T follicular helper cell (primary cell): ENCODE measurements around the gene BEND3.
"Not testable (repeated sequence)": the region's sequence is repeated elsewhere in the genome, so short reads cannot be mapped to it uniquely, and the experiment has no call there.

Experiments used
- DNase-seq: peaks from one replicate; pipeline ENCODE4 v3.0.0-alpha.2; 2020; ENCODE audit warnings: low read depth

BEND3 gene

DNA sequence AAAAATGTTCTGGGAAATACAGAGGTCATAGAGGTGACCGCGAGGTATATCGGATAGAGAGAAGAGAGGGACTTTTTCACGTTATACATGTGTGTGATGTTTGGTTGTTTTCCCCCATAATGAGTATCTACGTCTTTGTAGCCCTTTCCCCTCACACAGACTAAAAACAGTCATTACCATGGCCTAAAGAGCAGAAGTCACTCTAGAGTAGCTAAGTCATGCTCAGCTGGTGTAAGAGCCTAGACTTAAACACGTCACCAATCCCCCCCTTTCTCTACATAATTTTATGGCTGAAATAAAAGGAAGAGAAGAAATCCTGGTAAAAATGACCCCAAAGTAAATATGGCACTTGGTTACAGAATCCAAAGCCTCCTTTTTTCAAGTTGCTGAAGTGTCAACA lies 6.0 kb upstream of the BEND3 start:
- no peak for DNase-seq

DNA sequence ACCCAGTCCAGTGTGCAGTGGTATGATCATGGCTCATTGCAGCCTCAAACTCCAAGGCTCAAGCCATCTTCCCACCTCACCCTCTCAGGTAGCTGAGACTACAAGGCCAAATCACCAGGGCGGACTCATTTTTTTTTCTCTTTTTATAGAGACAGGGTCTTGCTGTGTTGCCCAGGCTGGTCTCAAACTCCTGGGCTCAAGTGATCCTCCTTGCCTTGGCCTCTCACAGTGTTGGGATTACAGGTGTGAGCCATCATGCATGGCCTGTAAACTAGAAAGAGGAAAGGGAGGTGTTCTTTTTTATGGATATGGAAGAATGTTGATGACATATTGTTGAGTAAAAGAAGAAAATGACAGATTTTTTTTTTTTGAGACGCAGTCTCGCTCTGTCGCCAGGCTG lies 5.1 kb upstream of the BEND3 start:
- no peak for DNase-seq

DNA sequence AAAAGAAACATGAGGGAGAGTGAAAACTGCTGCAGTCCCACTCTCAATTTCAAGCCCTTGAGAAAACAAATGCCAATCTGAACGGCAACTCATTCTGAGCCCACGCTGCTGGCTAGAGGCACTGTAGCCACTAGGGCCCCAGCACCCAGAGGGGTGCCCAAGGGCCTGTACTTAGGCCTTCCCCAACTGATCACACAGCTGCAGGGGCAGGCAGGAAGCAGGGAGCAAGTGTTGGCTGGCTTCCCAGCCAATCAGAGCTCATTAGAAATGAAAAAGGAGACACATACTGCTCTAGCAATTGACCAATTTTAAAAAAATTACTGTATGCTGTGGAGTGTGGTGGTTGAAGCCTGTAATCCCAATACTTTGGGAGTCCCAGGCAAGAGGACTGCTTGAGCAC lies 3.7 kb upstream of the BEND3 start:
- DNase-seq = no peak

DNA sequence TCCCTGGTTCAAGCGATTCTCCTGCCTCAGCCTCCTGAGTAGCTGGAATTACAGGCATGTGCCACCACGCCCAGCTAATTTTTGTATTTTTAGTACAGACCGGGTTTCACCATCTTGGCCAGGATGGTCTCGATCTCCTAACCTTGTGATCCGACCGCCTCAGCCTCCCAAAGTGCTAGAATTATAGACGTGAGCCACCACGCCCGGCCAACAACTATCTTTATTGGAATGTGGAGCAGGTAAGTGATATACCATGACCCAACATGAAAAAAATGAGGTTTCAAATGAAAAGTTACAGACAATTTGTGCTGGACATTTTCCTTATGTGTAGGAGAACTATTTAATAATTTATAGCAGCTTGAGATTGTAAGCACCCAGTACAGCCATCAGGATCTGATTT lies 3.2 kb upstream of the BEND3 start:
- not testable (repeated sequence) for DNase-seq

DNA sequence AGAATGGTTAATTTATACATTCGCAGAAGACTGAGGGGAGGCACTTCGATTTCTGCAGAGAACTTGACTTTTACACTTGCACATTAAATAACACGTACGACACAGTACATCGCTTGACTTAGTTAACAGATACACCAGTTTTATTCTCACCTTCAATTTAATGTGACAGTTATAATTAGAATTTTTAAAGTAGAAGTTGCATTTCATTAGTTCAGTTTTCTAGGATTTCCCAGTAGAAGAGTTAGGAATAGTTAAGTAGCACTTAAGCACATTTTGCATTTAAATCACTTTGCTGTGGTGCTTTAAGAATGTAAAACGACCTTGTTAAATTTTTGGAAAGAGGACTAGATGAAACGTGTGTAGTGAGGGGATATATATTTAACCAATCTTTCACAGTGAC lies 1.6 kb upstream of the BEND3 start:
- no peak for DNase-seq

DNA sequence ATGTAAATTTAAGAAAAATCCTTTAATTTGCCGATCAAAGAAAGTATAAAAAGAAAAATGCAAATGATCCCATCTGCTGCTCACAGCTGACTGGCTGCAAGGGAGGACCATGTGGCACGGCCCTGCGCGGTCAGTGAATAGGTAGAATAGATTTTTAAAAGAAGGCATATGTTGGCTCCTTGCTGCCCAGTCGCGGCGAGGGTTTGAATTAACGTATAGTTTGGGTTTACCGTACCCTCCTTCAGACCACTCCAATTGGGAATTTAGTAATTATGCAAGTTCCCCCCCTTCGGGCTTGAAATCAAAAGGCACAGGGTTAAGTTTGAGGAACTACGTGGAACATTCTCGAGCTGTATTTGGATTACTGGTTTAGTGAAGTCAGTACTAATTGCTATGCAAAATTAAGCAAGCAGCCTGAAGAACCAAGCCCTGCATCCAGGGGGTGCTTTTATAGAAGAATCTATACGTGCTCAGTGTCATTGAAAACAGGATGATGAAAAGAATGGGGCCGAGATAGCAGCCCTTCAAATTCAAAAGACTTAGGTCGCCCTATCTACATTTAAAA lies 1.1 kb upstream of the BEND3 start:
- DNase-seq = no peak

DNA sequence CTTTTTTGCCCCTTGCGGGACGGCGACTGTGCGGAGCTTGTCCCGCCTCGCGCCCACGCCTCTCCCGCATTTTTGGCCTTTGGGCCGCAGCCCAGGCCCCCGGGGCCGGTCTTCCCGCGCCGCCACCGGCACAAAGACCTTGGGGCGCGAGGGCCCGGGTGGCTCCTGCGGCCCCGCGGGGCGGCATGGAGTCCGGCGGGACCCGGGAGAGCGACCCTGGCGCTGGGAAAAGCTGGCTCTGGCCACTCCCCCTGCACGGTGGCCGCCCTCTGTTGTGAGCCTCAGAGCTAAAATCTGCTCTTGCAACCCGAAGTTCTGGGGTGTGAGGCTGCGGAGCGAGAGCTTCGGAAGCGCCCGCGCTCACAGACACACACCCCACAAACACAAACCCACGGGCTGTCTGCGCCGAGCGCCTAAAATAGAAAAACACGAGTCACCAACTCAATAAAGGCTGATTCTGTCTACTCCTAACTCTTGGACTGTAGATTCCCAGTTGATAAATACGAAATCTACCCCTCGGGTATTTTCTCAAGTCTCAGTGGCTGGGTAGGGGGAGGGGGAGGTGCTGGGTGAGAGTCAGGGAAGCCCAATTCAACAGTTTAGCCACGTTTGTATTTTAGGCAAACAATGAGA lies 496 bp upstream of the BEND3 start:
- DNase-seq = no peak

DNA sequence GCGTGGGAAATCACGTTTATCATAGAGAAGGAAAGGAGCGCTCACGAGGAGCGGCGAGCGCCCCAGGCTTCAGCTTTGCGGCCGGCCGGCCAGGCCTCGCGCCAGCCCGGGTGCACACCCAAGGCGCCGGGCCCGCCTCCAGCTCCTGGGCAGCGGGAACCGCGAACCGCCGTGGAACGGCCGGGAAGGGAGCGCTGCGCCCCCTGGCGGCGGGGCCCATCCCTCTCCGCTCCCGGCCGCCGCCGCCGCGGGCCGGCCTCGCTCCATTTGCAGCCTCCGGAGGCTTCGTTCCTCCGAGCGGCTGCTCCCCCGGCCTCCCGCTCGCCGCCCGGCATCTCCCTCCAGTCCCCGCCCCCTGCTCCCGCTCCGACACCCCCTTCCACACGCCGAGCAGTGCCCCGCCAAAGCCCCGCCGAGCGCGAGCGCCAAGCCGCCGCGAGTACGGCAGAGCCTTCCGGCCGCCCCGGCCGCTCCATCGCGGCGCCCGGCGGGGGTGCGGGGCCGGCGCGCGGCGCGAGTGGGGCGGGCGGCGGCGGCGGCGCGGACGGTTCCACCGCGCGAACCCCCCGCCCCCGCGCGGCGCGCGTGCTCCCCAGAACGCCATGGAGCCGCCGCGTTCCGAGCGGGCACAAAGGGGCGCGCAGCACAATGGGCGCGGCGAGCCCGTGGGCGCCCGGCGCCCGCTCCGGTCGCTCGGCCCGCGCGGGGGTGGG lies 946 bp downstream of the BEND3 start:
- DNase-seq = peak; percentile 48

DNA sequence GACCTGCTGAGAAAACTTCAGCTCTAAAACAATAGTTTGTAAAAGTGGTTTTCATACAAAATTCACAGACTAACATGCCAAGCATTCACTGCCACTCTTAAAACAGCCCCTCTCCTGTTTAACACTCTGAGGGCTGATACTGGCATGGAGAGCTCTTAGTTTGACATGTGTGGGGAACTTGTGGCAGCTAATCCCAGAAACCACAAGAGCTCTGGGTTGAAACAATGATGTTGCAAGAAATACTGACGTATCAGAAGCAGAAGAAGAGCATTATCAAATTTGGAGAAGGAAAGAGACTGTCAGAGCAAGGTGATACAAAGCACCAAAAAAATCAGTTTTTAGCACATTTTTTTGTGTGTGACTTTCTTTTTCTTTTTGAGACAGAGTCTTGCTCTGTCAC lies 5.1 kb downstream of the BEND3 start:
- DNase-seq = no peak

DNA sequence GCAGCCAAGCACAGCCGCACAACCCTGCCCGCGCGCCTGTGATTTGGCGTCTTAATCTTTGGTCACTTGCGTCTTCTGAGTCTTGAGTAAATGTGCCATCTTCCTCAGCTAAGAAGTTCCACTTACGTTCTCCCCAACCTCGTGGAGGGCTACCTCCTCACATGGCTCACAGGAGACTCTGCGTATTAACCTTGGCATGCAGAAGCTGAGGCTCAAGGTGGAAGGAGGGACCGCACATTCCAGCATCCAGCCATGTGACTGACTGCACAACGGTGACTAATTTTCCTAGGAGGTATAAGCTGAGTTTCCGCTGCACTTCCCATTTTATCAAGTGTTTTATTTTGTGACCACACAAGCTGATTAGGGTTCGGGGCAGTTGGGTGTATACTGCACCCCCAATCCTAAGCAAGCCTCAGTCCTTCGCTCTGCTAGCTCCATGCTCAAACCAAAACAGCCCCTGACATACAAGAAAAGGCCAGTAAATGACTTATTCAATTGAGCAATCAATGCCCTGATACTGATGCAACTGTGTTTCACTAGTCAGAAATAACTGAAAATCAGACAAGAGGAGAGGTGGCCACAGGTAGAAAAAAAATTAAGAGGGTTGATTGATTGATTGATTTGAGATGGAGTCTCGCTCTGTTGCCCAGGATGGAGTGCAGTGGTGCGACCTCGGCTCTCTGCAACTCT lies 7.0 kb downstream of the BEND3 start:
- DNase-seq = no peak

DNA sequence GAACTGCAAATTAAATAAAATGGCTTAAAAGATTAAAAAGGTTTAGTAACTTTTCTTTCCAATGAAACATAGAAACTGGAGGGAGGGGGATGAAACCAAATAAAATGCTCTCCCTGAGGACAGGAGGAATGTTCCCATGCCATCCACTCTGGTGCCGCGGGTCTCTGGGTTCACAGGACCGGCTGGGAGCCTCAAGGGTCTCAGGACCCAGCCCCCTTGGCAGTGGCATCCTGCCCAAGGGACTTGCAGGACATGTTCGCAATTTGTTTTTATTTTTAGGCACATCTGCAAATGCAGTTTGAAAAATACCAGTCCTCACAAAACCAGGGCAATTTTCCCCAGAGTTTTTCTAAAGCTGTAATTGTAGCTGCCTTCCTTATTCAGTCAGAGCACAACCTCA lies 7.5 kb downstream of the BEND3 start:
- DNase-seq = no peak

DNA sequence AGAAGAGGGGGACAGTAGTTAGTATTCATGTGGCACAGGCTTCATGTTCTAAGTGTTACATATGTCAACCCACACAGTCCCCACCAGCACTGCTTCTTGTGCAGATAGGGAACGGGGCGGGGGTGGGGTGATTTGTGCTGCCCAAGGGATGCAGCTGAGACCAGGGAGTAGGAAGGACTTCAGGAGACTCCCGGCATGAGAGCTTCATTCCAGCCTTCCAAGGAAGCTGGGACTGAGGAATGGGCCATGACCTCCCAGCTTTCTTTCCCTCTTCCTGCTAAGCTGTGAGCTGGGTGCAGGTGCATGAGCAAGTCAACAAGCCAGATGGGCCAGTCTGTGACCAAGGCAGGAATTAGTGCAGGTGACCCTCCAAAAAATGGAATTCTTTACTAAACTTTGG lies 9.2 kb downstream of the BEND3 start:
- no peak for DNase-seq

DNA sequence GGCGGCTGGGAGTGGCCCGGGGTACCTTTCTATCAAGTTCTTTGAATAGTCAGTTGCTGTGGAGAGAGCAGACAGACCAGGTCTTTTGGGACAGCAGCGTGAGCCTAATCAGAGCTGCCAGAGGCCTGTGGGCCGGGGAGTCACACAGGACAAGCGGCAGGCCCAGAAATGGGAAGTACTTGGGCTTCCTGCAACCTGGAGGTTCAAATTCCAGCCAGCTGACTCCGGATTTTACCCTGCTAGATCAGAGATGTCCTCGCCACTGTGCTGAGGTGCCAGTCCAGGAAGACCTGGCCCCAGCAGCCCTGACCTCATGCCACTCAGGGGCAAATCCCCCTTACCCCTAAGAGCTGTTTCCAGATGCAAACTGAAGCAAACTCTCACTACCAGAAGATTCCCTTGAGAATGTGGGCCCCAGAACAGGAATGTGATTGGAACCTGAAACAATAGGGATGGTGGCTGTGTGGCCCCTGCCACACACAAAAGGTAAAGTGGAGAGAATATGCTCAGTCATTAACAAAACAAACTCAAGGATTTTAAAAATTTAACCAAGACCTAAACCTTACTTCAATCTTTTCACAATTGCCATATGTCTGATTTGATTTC lies 9.7 kb downstream of the BEND3 start:
- no peak for DNase-seq

DNA sequence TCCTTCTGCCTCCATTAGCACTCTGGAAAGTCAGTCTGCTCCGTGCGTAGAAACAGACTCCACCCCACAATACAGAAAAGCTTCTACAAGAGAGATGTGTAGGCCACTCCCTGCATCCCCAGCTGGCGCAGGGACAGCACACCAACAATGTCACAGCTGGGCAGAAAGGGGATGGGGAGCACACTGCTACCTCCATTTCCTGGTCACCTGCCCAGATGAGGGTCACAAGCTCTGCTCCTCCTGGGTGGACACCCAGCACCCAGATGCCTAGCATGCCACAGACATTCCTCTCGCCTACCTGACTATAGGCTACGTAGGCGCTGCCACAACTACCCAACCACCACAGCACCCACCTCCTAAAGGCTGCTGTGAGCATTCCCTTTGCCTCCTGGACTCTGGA lies 12.2 kb downstream of the BEND3 start:
- no peak for DNase-seq

DNA sequence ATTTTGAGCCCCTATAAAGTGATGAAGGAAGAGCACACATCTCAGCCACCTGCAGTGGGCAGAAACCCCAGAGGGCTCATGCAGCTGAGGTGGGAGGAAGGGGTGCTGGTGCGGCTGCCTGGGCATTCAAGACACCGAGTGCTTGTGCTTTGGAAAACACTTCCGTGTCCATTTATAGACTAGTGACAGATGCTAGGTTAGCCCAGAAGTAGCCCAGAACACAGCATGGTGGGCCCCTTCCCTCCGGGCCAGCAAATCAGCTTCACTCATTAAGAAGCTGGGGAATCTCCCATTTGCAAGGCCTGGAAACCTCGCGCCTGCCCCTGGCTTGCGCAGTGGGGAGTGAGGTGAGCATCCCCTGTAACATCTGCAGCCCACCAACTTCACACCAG lies 12.9 kb downstream of the BEND3 start:
- no peak for DNase-seq

DNA sequence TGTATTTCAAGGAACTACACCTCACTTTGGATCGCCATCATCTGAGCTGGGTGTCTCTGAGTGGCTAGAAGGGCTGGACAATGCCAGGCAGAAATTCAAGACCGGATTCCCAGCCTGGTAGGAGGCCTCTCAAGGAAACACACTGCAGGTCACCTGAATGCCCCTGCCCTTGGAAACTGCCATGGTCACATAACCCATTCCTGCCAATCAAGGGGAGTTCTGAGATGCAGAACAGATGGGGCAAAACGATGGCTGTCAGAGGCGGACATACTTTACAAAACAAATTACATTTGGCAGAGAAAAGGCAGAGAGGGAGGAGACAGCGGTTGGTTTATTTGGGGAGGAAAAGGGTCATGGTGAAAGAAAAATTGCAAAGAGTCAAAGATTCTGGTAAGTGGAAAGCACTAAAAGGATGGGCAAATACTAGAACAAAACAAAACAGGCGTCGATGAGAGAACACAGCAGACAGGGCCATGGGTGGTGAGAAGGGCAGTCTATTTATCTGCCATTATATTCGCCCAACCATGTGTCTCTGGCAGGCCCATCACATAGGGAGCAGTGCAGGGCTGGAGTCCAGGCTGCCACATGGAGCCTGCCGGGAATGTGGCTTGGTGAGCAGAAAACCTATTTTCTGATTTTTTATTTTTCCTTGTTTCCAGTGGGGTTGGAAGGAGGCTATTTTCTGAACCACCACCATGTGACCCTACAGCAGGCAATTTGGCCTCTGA lies 13.5 kb downstream of the BEND3 start:
- DNase-seq = no peak

DNA sequence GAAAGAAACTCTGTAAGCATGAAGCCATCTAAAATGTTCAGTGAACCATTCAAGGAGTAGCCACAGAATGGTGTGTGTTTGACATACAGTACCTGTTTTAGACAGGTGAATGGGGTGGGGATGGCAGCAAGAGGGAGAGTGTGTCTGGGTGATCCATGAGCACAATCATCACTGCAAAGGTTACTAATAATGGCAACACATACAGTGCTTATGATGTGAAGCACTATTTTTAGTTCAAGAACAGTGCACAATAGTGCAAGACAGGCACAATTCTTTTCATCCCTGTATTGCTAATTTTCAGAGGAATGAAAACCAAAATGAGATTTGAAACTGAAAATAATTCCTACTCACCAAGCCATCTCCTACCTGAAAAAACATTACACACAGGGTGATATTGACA lies 14.1 kb downstream of the BEND3 start:
- DNase-seq = no peak

DNA sequence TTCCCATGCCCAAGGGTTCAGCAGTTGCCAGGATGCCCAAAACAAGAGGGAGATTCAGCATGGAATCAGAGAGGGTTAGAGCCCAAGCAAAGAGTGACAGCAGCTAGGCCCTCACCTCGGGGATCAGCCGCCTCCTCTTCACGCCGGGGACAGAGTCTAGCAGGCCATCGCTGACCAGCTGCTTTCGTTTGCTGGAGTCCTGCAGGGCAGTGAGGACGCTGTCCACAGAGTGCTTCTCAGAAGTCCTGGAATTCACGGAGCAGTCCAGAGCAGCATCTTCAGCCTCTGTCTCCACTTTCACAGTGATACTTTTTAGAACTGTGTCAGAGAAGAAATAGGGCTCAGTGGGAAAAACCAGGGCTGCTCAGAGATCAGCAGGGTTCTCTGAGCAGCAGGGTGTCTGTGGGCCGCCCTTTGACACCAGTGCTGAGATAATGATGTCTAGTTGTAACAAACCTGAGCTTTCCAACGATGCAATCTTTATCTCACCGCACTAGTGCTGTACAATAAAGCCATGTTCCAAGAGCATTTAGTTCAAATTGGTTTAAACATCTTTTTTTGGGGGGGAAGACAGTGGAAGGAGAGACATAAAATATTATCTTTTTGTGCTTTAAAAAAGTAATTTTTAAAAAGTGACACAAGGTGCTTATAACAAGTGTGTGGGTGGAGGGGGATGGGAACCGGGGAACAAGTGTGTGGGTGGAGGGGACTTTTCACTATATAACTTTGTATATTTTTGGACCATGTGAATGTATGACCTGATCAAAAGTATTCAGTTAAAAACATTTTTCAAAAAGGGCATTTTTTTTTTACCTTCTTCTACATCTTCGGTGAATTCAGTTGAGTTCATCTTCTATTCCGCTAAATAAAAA lies 16.6 kb downstream of the BEND3 start:
- no peak for DNase-seq

DNA sequence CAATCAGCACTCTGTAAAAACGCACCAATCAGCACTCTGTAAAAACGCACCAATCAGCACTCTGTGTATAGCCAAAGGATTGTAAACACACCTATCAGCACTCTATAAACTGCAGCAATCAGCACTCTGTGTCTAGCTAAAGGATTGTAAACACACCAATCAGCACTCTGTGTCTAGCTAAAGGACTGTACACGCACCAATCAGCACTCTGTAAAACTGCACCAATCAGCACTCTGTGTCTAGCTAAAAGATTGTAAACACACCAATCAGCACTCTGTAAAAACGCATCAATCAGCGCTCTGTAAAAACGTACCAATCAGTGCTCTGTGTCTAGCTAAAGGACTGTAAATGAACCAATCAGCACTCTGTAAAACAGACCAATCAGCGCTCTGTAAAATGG lies 30.9 kb downstream of the BEND3 start:
- not testable (repeated sequence) for DNase-seq

DNA sequence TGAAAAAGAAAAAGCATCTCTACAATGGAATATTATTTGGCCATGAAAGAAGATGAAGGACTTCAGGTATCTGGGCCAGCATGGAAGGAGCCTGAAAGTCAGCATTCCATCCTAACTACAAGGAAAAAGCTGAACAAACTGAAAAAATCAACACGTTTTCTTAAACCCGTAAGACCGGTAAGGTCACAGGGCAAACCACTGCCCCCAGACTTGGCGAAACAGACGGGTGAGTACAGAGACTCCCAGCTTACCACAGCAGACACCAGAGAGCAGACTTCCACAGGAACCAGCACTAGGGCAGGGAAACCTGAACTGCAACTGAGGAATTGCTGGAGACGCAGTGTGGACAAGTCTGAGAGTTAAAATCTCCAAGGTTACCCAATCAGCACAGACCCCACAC lies 31.4 kb downstream of the BEND3 start:
- DNase-seq = no peak
